HL-60 (cell line): ENCODE results near the gene ADISSP.

Experiments
- DNase-seq, 2 experiments: peaks; one replicate each; pipeline ENCODE4 v3.0.0-alpha.2; 2010 to 2020; ENCODE audit warnings: low read depth in 1 of 2, low spot score in 1 of 2
- H3K27ac ChIP-seq: fragments of 250-450 bp; sonication (Bioruptor Pico); replicated peaks from 2 replicates; pipeline ENCODE4 v1.5.1; 2020; ENCODE audit warnings: mild to moderate bottlenecking, moderate library complexity
- H3K27me3 ChIP-seq: fragments of 250-450 bp; sonication (Bioruptor Pico); 2 replicates; pipeline ENCODE4 v1.5.1; 2021; ENCODE audit warnings: mild to moderate bottlenecking, moderate library complexity; ENCODE audit not compliant: insufficient read depth, poor library complexity, severe bottlenecking
- H3K4me3 ChIP-seq: replicated peaks from 2 replicates; pipeline ENCODE4 v1.5.1; 2011; ENCODE audit warnings: mild to moderate bottlenecking, control low read depth, low read length; ENCODE audit not compliant: insufficient read depth
- CTCF ChIP-seq: IDR thresholded peaks from one replicate; pipeline ENCODE4 v1.5.1; 2011; ENCODE audit warnings: low read length, control low read depth, inconsistent platforms; ENCODE audit not compliant: insufficient read depth
- GABPA ChIP-seq: IDR thresholded peaks from 2 replicates; pipeline ENCODE4 v1.6.1; 2012; ENCODE audit warnings: low read depth
- POLR2AphosphoS5 ChIP-seq: IDR thresholded peaks from 2 replicates; pipeline ENCODE4 v1.6.1; 2012; ENCODE audit warnings: low read depth
- REST ChIP-seq: IDR thresholded peaks from 2 replicates; pipeline ENCODE4 v1.6.1; 2012; ENCODE audit warnings: low read depth; ENCODE audit not compliant: insufficient replicate concordance
- SPI1 ChIP-seq: IDR thresholded peaks from 2 replicates; pipeline ENCODE4 v1.6.1; 2012; ENCODE audit warnings: low read depth, mild to moderate bottlenecking, borderline replicate concordance

ADISSP gene

GRCh38 chr20:3777381-3777715 is 9.8 kb upstream of the ADISSP start:
- TF ChIP-seq CTCF (no peak), SPI1 (no peak), POLR2AphosphoS5 (no peak)
- peaks cover 29% of the 10 kb centered on the region for H3K27me3 ChIP-seq

GRCh38 chr20:3775457-3776108 is 8.0 kb upstream of the ADISSP start:
- no peak for TF ChIP-seq POLR2AphosphoS5
- TF ChIP-seq SPI1 = no peak
- TF ChIP-seq REST = no peak
- TF ChIP-seq GABPA = no peak
- no peak for TF ChIP-seq CTCF
- no peak for DNase-seq
- Histone ChIP-seq H3K27ac (no peak overlapping the region), H3K4me3 (no peak overlapping the region), H3K27me3 (peaks cover 29% of the 10 kb centered on the region)

More at GRCh38 chr20:3777381-3777715, 9.8 kb upstream of the ADISSP start:
- H3K27ac ChIP-seq = no peak overlapping the region
- peak overlapping the region; percentile 43 for H3K4me3 ChIP-seq
- no peak for DNase-seq

- Histone ChIP-seq H3K4me3 (no peak overlapping the region), H3K27ac (no peak overlapping the region), H3K27me3 (no peaks in the 10 kb centered on the region)
- TF ChIP-seq REST = no peak
- TF ChIP-seq POLR2AphosphoS5 = no peak
- TF ChIP-seq SPI1 = no peak
- DNase-seq = no peak
Measured at GRCh38 chr20:3771552-3772058, 4.1 kb upstream of the ADISSP start.

- no peak for TF ChIP-seq SPI1
- peak; percentile 5 for TF ChIP-seq CTCF
- peak overlapping the region; percentile 99 for H3K4me3 ChIP-seq
- no peaks in the 10 kb centered on the region for H3K27me3 ChIP-seq
- peak overlapping the region; percentile 72 for H3K27ac ChIP-seq
- peak in 1 of 2 experiments; percentile 68 for DNase-seq
Measured at GRCh38 chr20:3768342-3769130, 983 bp upstream of the ADISSP start.
